ENCODE data around the gene AKIRIN1. TPM values are rescaled to one million over a fixed set of nuclear protein-coding genes. Genes with fewer than 3 reads are reported as not detected.

Gene AKIRIN1
- polyA plus RNA-seq, 1 of the 3 experiments (the other 2 are of a cell fraction): 37.0 TPM

GRCh38 chr1:39021426-39021825 lies 30.4 kb downstream of the AKIRIN1 start:
- H3F3A ChIP-seq (replicated peaks; ENCODE audit: insufficient read depth): peaks cover 4% of the 10 kb centered on the region
- 0% methylated on average over 1 of the region's 1 CpG for WGBS (ENCODE audit: low lambda C conversion rate)
- H3K9ac ChIP-seq: no peak overlapping the region
- no peaks in the 10 kb centered on the region for H3K9me2 ChIP-seq
- no peaks in the 10 kb centered on the region for H3K27me3 ChIP-seq (ENCODE audit: insufficient read depth)
- no peaks in the 10 kb centered on the region for H3K36me3 ChIP-seq (replicated peaks in 1 of 2; ENCODE audit: control insufficient read depth in 1 of 2, insufficient read depth in 2 of 2, low read length in 1 of 2)
- CTCF ChIA-PET: no interaction called here
- H3K9me3 ChIP-seq: no peaks in the 10 kb centered on the region
- POLR2A ChIA-PET: no interaction called here
- no peak for DNase-seq
- H2AFZ ChIP-seq (ENCODE audit: low read depth): no peak overlapping the region
- no peak overlapping the region for H3K27ac ChIP-seq (ENCODE audit: low read depth in 2 of 2, low read length in 1 of 2)
- no peak overlapping the region for H3K4me2 ChIP-seq
- H3K4me3 ChIP-seq (ENCODE audit: low read depth in 2 of 2, low read length in 1 of 2): no peak overlapping the region
- peaks cover 4 to 5% of the 10 kb centered on the region in 2 experiments; a peak in 2 of 4 replicates for H3K4me1 ChIP-seq (ENCODE audit: control insufficient read depth in 1 of 2, insufficient read depth in 2 of 2, low read depth in 1 of 2, low read length in 1 of 2)
- TF ChIP-seq NRF1 (IDR thresholded peaks at IDR 0.05; ENCODE audit: low read depth, low read length) (no peak), GATA2 (CRISPR knock-in tag; IDR thresholded peaks at IDR 0.05) (no peak), SIN3A (IDR thresholded peaks at IDR 0.05; ENCODE audit: borderline replicate concordance, low read depth, low read length) (no peak), FOSL2 (IDR thresholded peaks at IDR 0.05; ENCODE audit: borderline replicate concordance, low read depth) (no peak), RAD21 (IDR thresholded peaks at IDR 0.05; ENCODE audit: low read length) (no peak), JUND (IDR thresholded peaks at IDR 0.05) (no peak)
- TF ChIP-seq, protein P1, sequence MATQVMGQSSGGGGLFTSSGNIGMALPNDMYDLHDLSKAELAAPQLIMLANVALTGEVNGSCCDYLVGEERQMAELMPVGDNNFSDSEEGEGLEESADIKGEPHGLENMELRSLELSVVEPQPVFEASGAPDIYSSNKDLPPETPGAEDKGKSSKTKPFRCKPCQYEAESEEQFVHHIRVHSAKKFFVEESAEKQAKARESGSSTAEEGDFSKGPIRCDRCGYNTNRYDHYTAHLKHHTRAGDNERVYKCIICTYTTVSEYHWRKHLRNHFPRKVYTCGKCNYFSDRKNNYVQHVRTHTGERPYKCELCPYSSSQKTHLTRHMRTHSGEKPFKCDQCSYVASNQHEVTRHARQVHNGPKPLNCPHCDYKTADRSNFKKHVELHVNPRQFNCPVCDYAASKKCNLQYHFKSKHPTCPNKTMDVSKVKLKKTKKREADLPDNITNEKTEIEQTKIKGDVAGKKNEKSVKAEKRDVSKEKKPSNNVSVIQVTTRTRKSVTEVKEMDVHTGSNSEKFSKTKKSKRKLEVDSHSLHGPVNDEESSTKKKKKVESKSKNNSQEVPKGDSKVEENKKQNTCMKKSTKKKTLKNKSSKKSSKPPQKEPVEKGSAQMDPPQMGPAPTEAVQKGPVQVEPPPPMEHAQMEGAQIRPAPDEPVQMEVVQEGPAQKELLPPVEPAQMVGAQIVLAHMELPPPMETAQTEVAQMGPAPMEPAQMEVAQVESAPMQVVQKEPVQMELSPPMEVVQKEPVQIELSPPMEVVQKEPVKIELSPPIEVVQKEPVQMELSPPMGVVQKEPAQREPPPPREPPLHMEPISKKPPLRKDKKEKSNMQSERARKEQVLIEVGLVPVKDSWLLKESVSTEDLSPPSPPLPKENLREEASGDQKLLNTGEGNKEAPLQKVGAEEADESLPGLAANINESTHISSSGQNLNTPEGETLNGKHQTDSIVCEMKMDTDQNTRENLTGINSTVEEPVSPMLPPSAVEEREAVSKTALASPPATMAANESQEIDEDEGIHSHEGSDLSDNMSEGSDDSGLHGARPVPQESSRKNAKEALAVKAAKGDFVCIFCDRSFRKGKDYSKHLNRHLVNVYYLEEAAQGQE (IDR thresholded peaks at IDR 0.05; ENCODE audit: low read depth, low read length): no peak
- peaks cover 2% of the 10 kb centered on the region for H3K79me2 ChIP-seq (ENCODE audit: insufficient read depth)
- no peaks in the 10 kb centered on the region for H4K20me1 ChIP-seq (ENCODE audit: insufficient read depth)

GRCh38 chr1:39023140-39023539 lies 32.1 kb downstream of the AKIRIN1 start:
- no peak for TF ChIP-seq EP300 (IDR thresholded peaks at IDR 0.05; ENCODE audit: borderline replicate concordance in 1 of 2, low read depth in 1 of 2, low read length in 1 of 2)
- no peak for TF ChIP-seq FOXM1 (IDR thresholded peaks at IDR 0.05; ENCODE audit: low read depth)
- no peak for TF ChIP-seq CHD2 (IDR thresholded peaks at IDR 0.05; ENCODE audit: low read length, partially characterized antibody)
- no peak for TF ChIP-seq FOSL2 (IDR thresholded peaks at IDR 0.05; ENCODE audit: borderline replicate concordance, low read depth)
- no peak for TF ChIP-seq SIN3A (IDR thresholded peaks at IDR 0.05; ENCODE audit: borderline replicate concordance, low read depth, low read length)
- H3K27me3 ChIP-seq (ENCODE audit: insufficient read depth): no peaks in the 10 kb centered on the region
- H3K4me2 ChIP-seq: no peak overlapping the region
- no peak for DNase-seq
- ChIA-PET CTCF (interaction anchor here (0.6 kb wide), 1 partner anchor 516 kb away, joined by 3 read pairs; no protein-coding TSS in a partner anchor), POLR2A (no interaction called here)
- H3K4me1 ChIP-seq (ENCODE audit: control insufficient read depth in 1 of 2, insufficient read depth in 2 of 2, low read depth in 1 of 2, low read length in 1 of 2): peaks cover 4 to 5% of the 10 kb centered on the region in 2 experiments; a peak in 2 of 4 replicates
- H3K36me3 ChIP-seq (replicated peaks in 1 of 2; ENCODE audit: control insufficient read depth in 1 of 2, insufficient read depth in 2 of 2, low read length in 1 of 2): peaks cover 0 to 8% of the 10 kb centered on the region in 2 experiments
- H3K79me2 ChIP-seq (ENCODE audit: insufficient read depth): peaks cover 20% of the 10 kb centered on the region
- peaks cover 3% of the 10 kb centered on the region; the same call in 1 of the 2 replicates for H4K20me1 ChIP-seq (ENCODE audit: insufficient read depth)
- H2AFZ ChIP-seq (ENCODE audit: low read depth): no peak overlapping the region
- no peaks in the 10 kb centered on the region for H3K9me2 ChIP-seq
- H3F3A ChIP-seq (replicated peaks; ENCODE audit: insufficient read depth): peaks cover 10% of the 10 kb centered on the region
- H3K9ac ChIP-seq: no peak overlapping the region
- H3K4me3 ChIP-seq (ENCODE audit: low read depth in 2 of 2, low read length in 1 of 2): no peak overlapping the region
- WGBS (ENCODE audit: low lambda C conversion rate): 3% methylated on average over 1 of the region's 1 CpG
- no peaks in the 10 kb centered on the region for H3K9me3 ChIP-seq
- H3K27ac ChIP-seq (ENCODE audit: low read depth in 2 of 2, low read length in 1 of 2): no peak overlapping the region
